NB4 (cell line): ENCODE measurements around the gene DHRS3.

Source experiments
- DNase-seq: peaks from one replicate; pipeline ENCODE4 v3.0.0; 2010; ENCODE audit warnings: low read depth
- H3K4me3 ChIP-seq: one replicate; pipeline ENCODE4 v1.5.1; 2011; ENCODE audit warnings: mild to moderate bottlenecking, low read depth, low read length, moderate library complexity
- CTCF ChIP-seq: IDR thresholded peaks from one replicate; pipeline ENCODE4 v1.5.1; 2012; ENCODE audit warnings: low read depth, low read length
- MAX ChIP-seq: IDR thresholded peaks from 2 replicates; pipeline ENCODE4 v1.6.1; 2011; ENCODE audit warnings: low read depth, low read length
- MYC ChIP-seq: IDR thresholded peaks from 2 replicates; pipeline ENCODE4 v1.6.1; 2011; ENCODE audit warnings: low read depth, low read length
- POLR2A ChIP-seq: IDR thresholded peaks from 2 replicates; pipeline ENCODE4 v1.6.1; 2011; ENCODE audit warnings: mild to moderate bottlenecking; ENCODE audit not compliant: insufficient read length; ENCODE audit errors: extremely low read depth

DHRS3 gene

GRCh38 chr1:12634696-12635202 is 16.7 kb upstream of the DHRS3 start:
- H3K4me3 ChIP-seq = no peak overlapping the region
- no peak for DNase-seq
- no peak for TF ChIP-seq CTCF
- no peak for TF ChIP-seq POLR2A
- no peak for TF ChIP-seq MAX
- TF ChIP-seq MYC = no peak

GRCh38 chr1:12634156-12634555 is 16.1 kb upstream of the DHRS3 start:
- DNase-seq = no peak
- H3K4me3 ChIP-seq = no peak overlapping the region
- TF ChIP-seq CTCF = no peak
- no peak for TF ChIP-seq POLR2A
- TF ChIP-seq MYC = no peak
- no peak for TF ChIP-seq MAX

GRCh38 chr1:12631571-12631970 is 13.6 kb upstream of the DHRS3 start:
- no peak for DNase-seq
- TF ChIP-seq MYC = no peak
- no peak for TF ChIP-seq POLR2A
- TF ChIP-seq CTCF = no peak
- no peak for TF ChIP-seq MAX
- H3K4me3 ChIP-seq = no peak overlapping the region

- peak; percentile 74 for DNase-seq
- TF ChIP-seq CTCF (no peak), POLR2A (no peak), MAX (no peak), MYC (no peak)
- H3K4me3 ChIP-seq = no peak overlapping the region
These were observed 13.0 kb upstream of the DHRS3 start for GRCh38 chr1:12630946-12631530.

GRCh38 chr1:12629985-12630760 is 12.2 kb upstream of the DHRS3 start:
- DNase-seq = no peak
- H3K4me3 ChIP-seq = no peak overlapping the region
- no peak for TF ChIP-seq CTCF
- TF ChIP-seq MYC = no peak
- TF ChIP-seq MAX = no peak

- DNase-seq = no peak
- TF ChIP-seq POLR2A = no peak
- TF ChIP-seq MYC = no peak
- no peak for TF ChIP-seq MAX
- no peak for TF ChIP-seq CTCF
- H3K4me3 ChIP-seq = no peak overlapping the region
These were observed 11.5 kb upstream of the DHRS3 start for GRCh38 chr1:12629511-12629956.
